Endodermal cell (in vitro differentiated cells): ENCODE results near the gene LMX1A. TPM values are rescaled to one million over a fixed set of nuclear protein-coding genes. Genes with fewer than 3 reads are reported as not detected.

Experiments
- DNase-seq: peaks from one replicate; pipeline ENCODE4 v3.0.0-alpha.2; 2017
- H3K27ac ChIP-seq: 2 replicates; pipeline ENCODE4 v1.5.1; 2013; ENCODE audit warnings: mild to moderate bottlenecking, low read depth, low read length, moderate library complexity
- H3K27me3 ChIP-seq: 2 replicates; pipeline ENCODE4 v1.6.1; 2013; ENCODE audit warnings: mild to moderate bottlenecking, low read length, moderate library complexity; ENCODE audit not compliant: insufficient read depth, control insufficient read depth, poor library complexity, severe bottlenecking
- H3K36me3 ChIP-seq: 2 replicates; pipeline ENCODE4 v1.7.0; 2013; ENCODE audit warnings: mild to moderate bottlenecking, low read length, moderate library complexity; ENCODE audit not compliant: control insufficient read depth, insufficient read depth
- H3K4me1 ChIP-seq: one replicate; pipeline ENCODE4 v1.7.0; 2013; ENCODE audit warnings: low read length; ENCODE audit not compliant: control insufficient read depth, insufficient read depth
- H3K4me3 ChIP-seq: 2 replicates; pipeline ENCODE4 v1.5.1; 2013; ENCODE audit warnings: mild to moderate bottlenecking, low read length, moderate library complexity
- H3K9ac ChIP-seq: 2 replicates; pipeline ENCODE4 v1.6.1; 2013; ENCODE audit warnings: mild to moderate bottlenecking, low read length, moderate library complexity; ENCODE audit not compliant: poor library complexity, severe bottlenecking; ENCODE audit errors: extremely low read depth
- H3K9me3 ChIP-seq: 2 replicates; pipeline ENCODE4 v1.6.1; 2013; ENCODE audit warnings: mild to moderate bottlenecking, low read length, moderate library complexity; ENCODE audit not compliant: control insufficient read depth
- H3K27ac Mint-ChIP-seq: 2 replicates; pipeline ENCODE4 v1.8.0; 2020; ENCODE audit warnings: mixed read lengths
- H3K27me3 Mint-ChIP-seq: 2 replicates; pipeline ENCODE4 v1.8.0; 2021; ENCODE audit warnings: mild to moderate bottlenecking, mixed read lengths; ENCODE audit not compliant: insufficient read depth
- H3K36me3 Mint-ChIP-seq: 2 replicates; pipeline ENCODE4 v1.8.0; 2020; ENCODE audit warnings: low read depth, mixed read lengths
- H3K4me1 Mint-ChIP-seq: 2 replicates; pipeline ENCODE4 v1.8.0; 2020; ENCODE audit warnings: mixed read lengths
- H3K4me3 Mint-ChIP-seq: 2 replicates; pipeline ENCODE4 v1.8.0; 2020; ENCODE audit warnings: mild to moderate bottlenecking, moderate library complexity, mixed read lengths
- H3K9me3 Mint-ChIP-seq: 2 replicates; pipeline ENCODE4 v1.8.0; 2020; ENCODE audit warnings: mild to moderate bottlenecking, mixed read lengths
- WGBS, 2 experiments: methylation state at CpG; one replicate each; pipeline versions ENCODE4 v1.1.5 to v1.1.7; 2013; ENCODE audit warnings: missing lambda C conversion rate in 2 of 2, mixed read lengths in 1 of 2; ENCODE audit not compliant: insufficient coverage in 1 of 2, insufficient read length in 1 of 2; 5-methylcytosine and 5-hydroxymethylcytosine counted together
- total RNA-seq, 2 donors: library from RNA; stranded (reverse); fragmentation: NEBNext Ultra II Directional in 1 of 2; extraction: Animal tissue kit (Norgen Biotek cat#: 25700) in 1 of 2; gene quantifications; 2 replicates in 1 of 2; 3 replicates in 1 of 2; pipeline ENCODE4 v1.2.1, GENCODE V29; 2021
- TF ChIP-seq, protein P1 (sequence below): fragments of 200-600 bp; sonication (generic); conservative IDR thresholded peaks from 2 replicates; pipeline ENCODE4 v1.5.0; 2021; ENCODE audit warnings: antibody characterized with exemption, mild to moderate bottlenecking

LMX1A gene
- total RNA-seq, 2 donors from 2014 or later, result 0.13 to 1.6 TPM

DNA sequence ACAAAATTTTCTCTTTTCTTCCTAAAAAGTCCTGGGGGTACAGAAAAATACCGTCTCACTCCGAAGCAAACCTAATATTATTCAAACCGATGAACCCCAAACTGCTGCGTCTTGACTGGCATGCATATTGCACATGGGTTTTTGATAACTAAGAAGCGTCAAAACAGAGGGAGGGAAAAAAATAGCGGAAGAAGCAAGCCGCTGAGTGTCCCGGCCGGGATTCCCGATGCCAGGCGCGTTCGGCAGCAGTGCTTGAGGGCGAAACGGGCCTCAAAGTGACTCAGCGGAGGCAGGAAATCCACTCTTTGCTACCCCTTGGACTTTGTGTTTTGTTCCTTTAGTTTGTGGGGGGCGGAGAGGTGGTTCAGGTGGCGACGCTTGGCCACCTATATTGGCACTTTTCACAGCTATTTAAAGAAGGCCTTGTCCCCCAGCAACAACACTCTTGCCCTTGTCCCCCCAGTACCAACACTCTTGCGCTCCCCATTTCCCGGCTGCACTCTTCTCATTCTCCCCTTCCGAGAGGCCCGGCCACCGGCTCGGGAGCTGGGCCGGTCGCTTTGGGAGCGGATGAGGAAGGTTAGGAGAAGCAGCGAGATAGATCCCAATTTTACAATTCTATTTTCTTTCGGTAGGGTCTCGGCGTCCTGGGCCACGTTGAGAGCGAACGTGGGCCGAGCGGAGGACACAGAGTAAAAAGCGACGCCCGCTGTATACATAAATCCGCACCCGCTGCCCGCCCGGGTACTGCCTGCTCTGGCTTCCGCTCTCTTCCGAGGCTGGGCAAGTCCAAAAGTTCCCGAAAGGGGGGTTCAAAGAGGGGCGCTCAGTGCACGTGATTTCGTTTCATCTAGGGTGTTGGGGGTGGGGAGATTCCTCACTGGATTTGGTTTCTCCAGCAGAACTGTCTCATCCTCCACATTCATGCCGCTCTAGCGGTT lies 2.5 kb downstream of the LMX1A start:
- no peaks in the 10 kb centered on the region for H3K9me3 ChIP-seq
- peak; percentile 73 for DNase-seq
- H3K27me3 ChIP-seq, result peaks cover 100% of the 10 kb centered on the region
- H3K36me3 ChIP-seq, result no peaks in the 10 kb centered on the region
- H3K27ac Mint-ChIP-seq, result no peak overlapping the region
- peaks cover 34% of the 10 kb centered on the region for H3K4me1 ChIP-seq
- WGBS, 2 experiments, result 2 to 10% methylated on average over 13 to 47 of the region's 52 CpGs
- H3K27me3 Mint-ChIP-seq, result peaks cover 96% of the 10 kb centered on the region
- no peaks in the 10 kb centered on the region for H3K9me3 Mint-ChIP-seq
- H3K4me3 Mint-ChIP-seq, result peak overlapping the region; percentile 64
- H3K4me3 ChIP-seq, result peak overlapping the region; percentile 78
- H3K9ac ChIP-seq, result no peak overlapping the region
- H3K4me1 Mint-ChIP-seq, result peaks cover 47% of the 10 kb centered on the region
- no peaks in the 10 kb centered on the region for H3K36me3 Mint-ChIP-seq
- TF ChIP-seq, protein P1, sequence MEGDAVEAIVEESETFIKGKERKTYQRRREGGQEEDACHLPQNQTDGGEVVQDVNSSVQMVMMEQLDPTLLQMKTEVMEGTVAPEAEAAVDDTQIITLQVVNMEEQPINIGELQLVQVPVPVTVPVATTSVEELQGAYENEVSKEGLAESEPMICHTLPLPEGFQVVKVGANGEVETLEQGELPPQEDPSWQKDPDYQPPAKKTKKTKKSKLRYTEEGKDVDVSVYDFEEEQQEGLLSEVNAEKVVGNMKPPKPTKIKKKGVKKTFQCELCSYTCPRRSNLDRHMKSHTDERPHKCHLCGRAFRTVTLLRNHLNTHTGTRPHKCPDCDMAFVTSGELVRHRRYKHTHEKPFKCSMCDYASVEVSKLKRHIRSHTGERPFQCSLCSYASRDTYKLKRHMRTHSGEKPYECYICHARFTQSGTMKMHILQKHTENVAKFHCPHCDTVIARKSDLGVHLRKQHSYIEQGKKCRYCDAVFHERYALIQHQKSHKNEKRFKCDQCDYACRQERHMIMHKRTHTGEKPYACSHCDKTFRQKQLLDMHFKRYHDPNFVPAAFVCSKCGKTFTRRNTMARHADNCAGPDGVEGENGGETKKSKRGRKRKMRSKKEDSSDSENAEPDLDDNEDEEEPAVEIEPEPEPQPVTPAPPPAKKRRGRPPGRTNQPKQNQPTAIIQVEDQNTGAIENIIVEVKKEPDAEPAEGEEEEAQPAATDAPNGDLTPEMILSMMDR, result no peak
- no peak overlapping the region for H3K27ac ChIP-seq

DNA sequence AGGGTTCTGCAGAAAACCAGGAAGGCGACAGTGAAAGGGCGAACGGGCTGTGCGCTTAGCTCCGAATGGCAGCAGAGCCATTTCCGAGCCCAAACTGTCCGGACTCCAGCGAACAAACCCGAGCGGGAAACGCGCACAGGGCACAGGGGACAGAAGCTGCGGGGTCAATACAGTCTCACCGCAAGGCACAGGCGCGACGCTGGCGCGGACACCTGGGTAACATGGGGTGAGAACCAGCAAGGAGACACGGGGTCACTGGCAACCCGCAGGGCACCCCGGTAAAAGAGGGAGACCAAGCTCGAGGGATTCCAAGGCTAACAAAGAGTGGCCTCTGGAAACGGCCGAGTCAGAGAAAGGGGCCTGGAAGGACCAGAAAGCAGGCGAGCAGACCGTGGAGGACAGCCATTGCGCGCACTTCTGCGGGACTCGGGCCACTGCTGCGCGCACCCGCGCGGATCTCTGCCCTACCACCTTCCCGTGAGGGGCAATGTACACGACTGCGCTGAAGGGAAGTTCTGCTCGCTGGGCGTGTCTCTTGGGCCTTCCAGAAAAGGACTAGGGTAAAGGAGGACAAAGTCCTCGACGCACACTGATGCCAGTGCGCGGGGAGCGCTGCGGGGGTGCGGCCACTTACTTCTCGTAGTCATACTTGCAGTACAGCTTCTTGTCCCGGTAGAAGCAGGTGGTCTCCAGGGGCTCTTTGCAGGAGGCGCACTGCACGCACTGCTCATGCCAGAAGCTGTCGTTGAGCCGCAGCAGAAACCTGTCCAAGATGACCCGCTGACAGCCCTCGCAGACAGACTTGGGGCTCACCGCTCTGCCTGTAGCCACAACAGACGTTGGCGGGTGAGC lies 3.8 kb downstream of the LMX1A start:
- H3K9me3 Mint-ChIP-seq, result no peaks in the 10 kb centered on the region
- DNase-seq, result peak; percentile 82
- TF ChIP-seq, protein P1, result no peak
- Histone ChIP-seq H3K9ac (no peak overlapping the region), H3K4me1 (peaks cover 35% of the 10 kb centered on the region), H3K27me3 (peaks cover 97% of the 10 kb centered on the region), H3K36me3 (no peaks in the 10 kb centered on the region), H3K27ac (no peak overlapping the region), H3K4me3 (peak overlapping the region; percentile 78), H3K9me3 (no peaks in the 10 kb centered on the region)
- peak overlapping the region; percentile 64 for H3K4me3 Mint-ChIP-seq
- 2% methylated on average over 41 to 59 of the region's 59 CpGs for WGBS, 2 experiments
- H3K27me3 Mint-ChIP-seq, result peaks cover 93% of the 10 kb centered on the region
- H3K27ac Mint-ChIP-seq, result no peak overlapping the region
- H3K4me1 Mint-ChIP-seq, result peaks cover 53% of the 10 kb centered on the region
- H3K36me3 Mint-ChIP-seq, result no peaks in the 10 kb centered on the region

DNA sequence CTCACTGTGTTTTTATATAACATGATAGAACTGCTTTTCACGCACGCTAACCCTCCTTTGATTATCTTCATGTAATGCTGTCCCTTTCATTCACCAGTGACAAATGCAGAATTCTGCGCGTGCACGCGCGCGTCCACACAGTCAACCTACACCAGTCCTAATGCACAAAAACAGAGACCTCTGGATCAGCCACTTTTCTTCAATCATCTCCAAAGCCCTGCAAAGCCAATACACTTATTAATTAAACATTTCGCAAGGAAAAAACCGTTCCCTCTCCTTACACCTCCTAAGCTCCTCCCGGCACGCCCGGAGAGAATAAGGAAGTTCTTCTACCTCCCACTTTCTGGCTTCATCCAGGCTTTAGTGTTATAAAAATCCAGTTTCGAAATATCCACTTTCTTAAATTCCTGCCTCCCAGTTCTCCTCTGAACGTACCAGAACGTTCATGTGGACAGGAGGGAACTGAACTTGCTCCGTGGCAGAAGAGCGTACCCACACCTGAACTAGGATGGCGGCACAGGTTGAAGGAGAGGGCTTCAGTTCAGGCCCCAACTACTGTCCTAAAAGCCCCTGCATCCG lies 4.6 kb downstream of the LMX1A start:
- Mint-ChIP-seq H3K27me3 (peaks cover 88% of the 10 kb centered on the region), H3K4me3 (peak overlapping the region; percentile 64), H3K4me1 (peaks cover 57% of the 10 kb centered on the region), H3K27ac (no peak overlapping the region), H3K36me3 (no peaks in the 10 kb centered on the region), H3K9me3 (no peaks in the 10 kb centered on the region)
- Histone ChIP-seq H3K4me1 (peaks cover 28% of the 10 kb centered on the region), H3K27ac (no peak overlapping the region), H3K9me3 (no peaks in the 10 kb centered on the region), H3K36me3 (no peaks in the 10 kb centered on the region), H3K9ac (no peak overlapping the region), H3K27me3 (peaks cover 90% of the 10 kb centered on the region), H3K4me3 (peak overlapping the region; percentile 78)
- TF ChIP-seq, protein P1, result no peak
- 4 to 8% methylated on average over 10 to 20 of the region's 20 CpGs for WGBS, 2 experiments
- DNase-seq, result no peak
